Kidney glomerular epithelial cell (primary cell): ENCODE data around the gene STK40.

Experiments used
- DNase-seq: peaks from one replicate; lab custom pipeline; 2025; lab: John Stamatoyannopoulos, UW

The STK40 gene

DNA sequence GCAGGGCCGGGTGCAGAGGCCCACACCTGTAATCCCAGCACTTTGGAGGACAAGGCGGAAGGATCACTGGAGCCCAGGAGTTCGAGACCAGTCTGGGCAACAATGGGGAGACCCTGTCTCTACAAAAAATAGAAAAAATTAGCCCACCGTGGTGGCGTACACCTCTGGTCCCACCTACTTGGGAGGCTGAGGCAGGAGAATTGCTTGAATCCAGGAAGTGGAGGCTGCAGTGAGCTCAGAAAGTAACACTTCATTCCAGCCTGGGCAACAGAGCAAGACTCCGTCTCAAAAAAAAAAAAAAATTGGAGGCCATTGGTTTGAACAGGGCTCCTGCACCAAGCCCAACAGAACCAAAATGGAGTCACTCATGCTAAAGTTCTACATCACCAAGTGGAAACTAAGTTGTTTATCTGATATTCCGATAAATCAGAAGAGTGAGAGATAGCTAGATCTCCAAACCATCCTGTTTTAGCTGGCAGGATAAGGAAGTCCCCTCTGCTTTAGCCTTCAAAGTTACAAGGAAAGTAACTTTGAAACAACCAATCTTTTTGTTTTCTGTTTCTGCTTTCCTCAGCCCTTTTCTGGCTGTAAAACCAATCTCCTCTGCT, 12.8 kb upstream of the STK40 start:
- DNase-seq: no peak

GRCh38 chr1:36397378-36398230, 11.9 kb upstream of the STK40 start, which contains the start of gene LSM10:
Gene LSM10, minus strand, starts transcription at chr1:36397908. Its CDS starts 3,779 bp downstream, at chr1:36394129.
- DNase-seq: peak; percentile 89

DNA sequence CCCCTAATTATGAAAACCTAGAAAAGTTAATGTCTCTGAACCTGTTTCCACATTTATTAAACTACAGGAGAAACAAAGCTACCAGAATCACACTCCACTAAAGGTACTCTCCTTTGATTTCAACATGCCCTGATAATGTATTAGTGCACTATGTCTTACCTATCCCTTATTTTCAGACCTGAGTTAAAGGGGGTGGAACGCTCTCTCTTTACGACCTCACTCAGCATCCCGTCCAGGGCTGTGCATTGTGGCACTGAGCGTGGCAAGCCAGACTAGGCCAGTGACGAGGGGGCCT, 11.3 kb upstream of the STK40 start:
- DNase-seq: no peak

- no peak for DNase-seq
Measured at GRCh38 chr1:36396359-36396758, 10.6 kb upstream of the STK40 start.

GRCh38 chr1:36393686-36394085, 8.0 kb upstream of the STK40 start:
- no peak for DNase-seq

DNA sequence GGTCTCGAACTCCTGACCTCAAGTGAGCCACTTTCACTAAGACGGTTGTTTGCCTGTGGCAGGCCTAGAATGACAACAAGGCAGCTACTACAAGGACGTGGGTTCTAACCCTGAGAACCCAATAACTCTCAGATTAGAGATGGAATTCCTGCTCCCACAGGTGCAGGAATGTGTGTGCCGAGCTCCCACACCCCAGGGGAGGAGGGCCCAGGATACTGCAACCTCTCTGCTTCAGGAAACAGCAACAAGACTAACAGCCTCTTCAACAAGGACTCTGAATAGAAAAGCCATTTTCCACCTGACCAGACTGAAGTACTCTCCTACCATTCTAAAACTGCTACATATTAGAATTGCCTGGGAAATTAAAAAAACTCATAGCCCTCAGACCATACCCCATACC, 7.1 kb upstream of the STK40 start:
- no peak for DNase-seq

DNA sequence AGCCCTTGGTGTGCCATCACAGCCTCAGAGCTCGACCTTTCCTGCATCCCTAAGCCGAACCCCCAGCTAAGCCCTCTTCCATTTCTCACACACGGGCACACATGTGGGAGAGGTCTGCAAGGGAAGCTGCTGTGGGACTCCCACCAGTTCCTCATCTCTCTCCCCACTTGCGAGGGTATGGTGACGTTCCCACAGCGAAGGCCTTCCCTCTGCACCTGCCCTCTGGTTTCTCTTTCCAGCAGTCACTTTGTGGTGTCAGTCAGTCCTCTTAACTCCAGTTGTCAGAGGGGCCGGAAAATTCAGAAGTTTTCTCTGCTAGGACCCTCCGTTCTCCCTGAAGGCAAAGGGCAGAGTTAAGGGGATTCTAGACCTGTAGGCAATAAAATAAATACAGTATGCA, 5.5 kb upstream of the STK40 start:
- DNase-seq: no peak

GRCh38 chr1:36390411-36390810, 4.7 kb upstream of the STK40 start:
- DNase-seq: no peak

- no peak for DNase-seq
Measured at GRCh38 chr1:36389999-36390398, 4.3 kb upstream of the STK40 start.

GRCh38 chr1:36389261-36389660, 3.5 kb upstream of the STK40 start:
- no peak for DNase-seq

DNA sequence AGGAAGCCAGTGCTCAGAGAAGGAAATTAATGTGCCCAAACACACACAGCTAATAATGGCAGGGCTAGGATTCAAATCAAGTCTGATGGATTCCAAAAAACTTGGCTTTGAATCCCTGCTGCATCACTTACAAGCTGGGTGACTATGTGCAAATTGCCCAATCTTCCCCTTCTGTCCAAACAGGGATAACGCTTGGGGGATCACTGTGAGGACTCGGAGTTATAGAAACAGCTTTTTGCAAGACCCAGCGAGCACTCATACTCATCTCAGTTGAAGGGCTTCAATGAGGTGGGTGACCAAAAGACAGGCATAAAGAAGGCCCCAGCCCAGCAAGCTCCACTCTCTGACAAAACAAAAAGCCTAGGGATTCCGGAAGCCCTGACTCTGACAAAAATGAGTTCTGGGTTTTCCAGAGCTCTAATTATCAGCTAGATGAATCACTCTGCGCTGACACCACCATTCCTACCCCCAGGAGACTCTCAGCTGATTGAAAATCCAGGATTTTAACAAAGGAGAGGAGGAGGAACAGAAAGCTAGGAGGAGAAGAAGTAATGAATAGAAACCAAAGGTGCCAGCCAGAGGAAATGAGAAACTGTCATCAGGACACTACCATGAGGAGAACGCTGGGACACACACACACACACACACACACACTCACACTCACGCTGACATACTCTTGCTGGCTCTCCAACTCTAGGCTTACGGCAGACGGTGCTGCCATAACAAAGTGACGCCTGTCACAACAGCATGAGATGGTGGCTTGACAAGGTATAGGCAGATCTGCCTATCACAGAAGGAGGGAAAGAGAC, 1.6 kb upstream of the STK40 start:
- DNase-seq: peak; percentile 82

DNA sequence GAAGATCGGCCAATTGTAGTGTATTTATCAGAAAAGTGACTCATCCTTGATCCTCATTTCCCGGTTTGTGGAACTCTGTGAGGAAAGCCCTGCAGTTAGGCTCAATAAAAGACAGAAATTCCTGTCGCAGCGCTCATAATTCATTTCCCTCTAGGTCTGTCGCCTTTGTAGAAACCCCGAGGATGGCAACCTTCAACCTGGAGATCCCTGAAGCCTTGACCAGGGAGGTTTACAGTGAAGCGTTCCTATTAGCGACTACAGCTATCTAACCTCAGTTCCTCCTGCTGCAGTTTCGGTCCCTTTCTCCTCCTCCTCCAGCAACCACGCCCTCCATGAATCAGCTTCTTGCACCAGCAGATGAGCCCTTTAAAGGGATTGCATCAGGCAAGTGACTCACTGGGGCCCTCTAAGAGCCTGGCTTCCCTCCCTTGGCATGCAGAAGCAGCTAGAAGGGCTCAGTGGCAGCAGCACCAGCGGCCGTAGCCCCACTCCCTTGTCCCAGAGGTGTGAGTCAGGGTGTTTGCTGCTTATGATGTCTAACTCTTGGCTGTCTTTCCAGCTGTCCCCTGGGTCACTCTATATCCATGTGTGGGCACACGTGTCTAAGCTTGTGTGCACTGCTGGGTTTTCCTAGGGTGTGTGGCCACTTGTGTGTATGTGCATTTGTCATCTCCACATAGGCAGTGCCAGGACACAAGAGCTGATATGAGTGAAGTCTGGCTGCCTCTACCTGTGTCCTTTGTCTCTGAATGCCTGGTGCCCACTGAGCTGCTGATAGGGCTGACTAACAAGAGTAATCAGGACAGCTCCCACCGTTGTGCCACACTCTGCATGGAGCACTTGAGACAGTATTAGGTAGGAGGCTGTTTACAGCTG, 779 bp upstream of the STK40 start:
- DNase-seq: peak; percentile 99

GRCh38 chr1:36384542-36385409, 948 bp downstream of the STK40 start:
- DNase-seq: peak; percentile 58

DNA sequence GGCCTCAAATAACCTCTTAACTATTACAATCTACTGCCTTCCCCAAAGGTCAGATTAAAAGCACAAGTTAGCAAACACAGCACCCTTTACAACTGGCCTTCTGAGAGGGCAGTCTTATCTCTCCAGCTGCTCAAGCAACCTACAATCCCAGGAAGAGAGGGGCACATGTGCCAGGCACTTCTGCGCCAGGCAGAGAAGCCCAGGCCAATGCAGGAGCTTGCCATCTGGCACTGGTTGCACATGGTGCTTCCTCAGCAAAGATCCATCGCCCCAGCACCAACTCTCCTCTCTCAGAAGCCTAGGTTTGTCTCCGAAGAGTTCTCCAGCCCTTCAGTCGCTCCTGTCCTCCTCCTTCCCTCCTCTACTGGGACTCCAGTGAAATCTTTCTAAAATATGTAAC, 2.5 kb downstream of the STK40 start:
- no peak for DNase-seq

DNA sequence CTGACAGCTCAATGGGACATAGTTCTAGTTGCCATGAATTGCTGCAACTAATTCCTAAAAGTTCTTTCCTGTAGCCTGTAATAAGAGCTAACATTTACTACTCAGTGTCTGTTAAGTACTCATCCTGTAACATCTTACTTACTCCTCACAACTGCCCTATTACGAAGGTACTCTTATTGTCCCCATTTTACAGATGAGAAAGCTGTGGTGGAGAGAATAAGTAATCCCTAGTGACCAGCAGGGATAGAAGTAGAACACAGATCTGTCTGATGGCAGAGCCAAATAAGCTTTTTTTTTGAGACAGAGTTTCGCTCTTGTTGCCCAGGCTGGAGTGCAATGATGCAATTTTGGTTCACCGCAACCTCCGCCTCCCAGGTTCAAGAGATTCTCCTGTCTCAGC, 3.1 kb downstream of the STK40 start:
- DNase-seq: no peak

- DNase-seq: no peak
Measured at GRCh38 chr1:36382231-36382630, 3.5 kb downstream of the STK40 start.

- no peak for DNase-seq
Measured at GRCh38 chr1:36381405-36381804, 4.3 kb downstream of the STK40 start.

DNA sequence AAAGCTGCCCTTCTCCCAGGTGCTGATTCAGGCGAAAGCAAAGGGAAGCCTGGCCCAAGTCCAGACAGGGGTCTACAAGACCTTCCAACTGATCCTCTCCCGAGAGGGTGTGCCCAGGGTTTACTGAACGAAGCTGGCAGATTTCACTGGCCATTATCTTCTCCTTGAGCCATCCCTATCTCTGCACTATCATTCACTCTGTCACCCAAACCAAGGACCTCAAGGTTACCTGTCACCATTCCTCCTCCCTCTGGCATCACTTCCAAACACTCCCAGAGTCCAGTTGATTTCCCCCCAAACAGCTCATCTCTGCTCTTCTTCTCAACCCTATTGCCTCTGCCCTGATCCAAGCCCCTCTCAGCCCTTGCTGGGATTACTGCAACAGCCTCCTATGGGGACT, 4.9 kb downstream of the STK40 start:
- DNase-seq: no peak

- no peak for DNase-seq
Measured at GRCh38 chr1:36380143-36380619, 5.5 kb downstream of the STK40 start.

GRCh38 chr1:36377791-36378492, 7.8 kb downstream of the STK40 start:
- DNase-seq: no peak
